NCI-H2029 treated with DMSO at 0.1 percent for 48 hours (cell line): ENCODE data around the gene FAM53A.

ENCODE experiments used
- DNase-seq: peaks from one replicate; lab custom pipeline; 2025; lab: John Stamatoyannopoulos, UW

Gene FAM53A, protein sequence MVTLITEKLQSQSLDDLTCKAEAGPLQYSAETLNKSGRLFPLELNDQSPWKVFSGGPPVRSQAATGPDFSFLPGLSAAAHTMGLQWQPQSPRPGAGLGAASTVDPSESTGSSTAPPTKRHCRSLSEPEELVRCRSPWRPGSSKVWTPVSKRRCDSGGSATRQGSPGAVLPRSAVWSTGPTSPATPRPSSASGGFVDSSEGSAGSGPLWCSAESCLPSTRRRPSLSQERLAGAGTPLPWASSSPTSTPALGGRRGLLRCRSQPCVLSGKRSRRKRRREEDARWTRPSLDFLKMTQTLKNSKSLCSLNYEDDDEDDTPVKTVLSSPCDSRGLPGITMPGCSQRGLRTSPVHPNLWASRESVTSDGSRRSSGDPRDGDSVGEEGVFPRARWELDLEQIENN

DNA sequence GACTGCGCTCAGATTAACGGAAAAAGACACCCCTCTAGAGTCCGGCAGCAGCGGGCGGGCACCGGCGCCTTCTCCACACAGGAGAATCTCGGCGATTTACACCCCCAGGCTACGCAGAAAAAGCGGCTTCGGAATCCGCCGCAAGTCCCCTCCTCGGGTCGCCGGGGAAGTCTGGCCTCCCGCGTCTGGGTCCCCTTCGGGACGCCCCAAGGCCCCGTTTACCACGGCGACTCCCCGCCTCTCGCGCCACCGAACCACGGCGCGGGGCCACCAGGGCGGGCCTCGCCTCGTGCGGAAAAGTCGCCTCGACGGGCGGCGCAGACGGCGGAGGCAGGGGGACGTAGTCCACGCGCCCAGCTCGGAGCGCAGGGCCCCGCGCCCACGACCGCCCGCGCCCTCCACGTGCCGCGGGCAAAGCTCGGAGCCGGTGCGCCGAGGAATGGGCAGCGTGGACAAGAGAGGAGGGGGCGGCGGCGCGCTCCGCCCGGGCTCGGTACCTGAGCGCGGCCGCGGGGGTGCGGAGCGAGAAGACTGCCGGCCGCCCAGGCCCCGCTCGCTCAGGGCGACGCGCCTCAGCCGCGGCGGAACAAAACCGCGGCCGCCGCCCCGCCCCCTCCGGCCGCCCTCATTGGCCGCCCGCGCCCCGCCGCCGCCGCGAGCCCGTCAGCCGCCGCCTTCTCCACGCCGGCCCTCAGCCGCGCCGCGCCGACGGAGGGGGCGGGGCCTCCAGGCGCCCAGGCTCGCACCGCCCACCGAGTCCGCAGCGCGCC, at the start of gene FAM53A:
Gene FAM53A, minus strand, starts transcription at position 578 of the 770 bp plus-strand sequence. CDS start 15,572 bp downstream, outside the sequence.
- peak; percentile 51 for DNase-seq

DNA sequence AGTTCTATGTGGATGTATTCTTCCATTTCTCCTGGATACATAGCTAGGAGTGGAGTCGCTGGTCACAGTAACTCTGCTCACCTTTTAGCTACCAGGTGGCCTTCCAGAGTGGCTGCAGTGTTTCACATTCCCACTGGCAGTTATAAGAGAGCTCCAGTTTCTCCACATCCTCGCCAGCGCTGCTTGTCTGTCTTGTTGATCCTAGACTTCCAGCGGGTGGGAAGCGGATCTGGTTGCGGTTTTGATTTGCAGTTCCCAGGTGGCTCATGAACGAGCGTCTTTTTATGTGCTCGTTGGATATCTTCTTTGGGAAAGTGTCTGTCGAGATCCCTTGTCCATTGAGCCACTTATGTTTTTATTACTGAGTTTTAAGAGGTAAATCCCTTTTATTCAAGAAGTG, 48.8 kb upstream of the FAM53A start:
- no peak for DNase-seq

DNA sequence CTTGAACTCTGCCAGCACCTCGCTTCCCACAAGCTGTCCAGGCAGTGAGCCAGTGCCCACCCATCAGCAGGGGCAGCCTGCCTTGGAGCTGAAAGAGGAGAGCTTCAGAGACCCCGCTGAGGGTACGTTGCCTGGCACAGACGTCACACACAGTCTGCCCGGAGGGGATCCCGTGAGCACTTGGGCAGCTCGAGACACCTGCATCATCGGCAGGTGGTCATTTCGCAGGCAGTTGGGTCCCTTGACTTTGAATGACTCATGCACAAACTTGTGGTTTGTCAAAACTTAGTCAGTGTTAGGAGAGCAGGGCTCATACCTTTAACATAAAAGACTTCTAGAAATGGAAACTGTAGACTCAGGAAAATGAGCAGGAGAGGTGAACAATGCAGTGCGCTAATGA, 47.1 kb upstream of the FAM53A start:
- DNase-seq: no peak

DNA sequence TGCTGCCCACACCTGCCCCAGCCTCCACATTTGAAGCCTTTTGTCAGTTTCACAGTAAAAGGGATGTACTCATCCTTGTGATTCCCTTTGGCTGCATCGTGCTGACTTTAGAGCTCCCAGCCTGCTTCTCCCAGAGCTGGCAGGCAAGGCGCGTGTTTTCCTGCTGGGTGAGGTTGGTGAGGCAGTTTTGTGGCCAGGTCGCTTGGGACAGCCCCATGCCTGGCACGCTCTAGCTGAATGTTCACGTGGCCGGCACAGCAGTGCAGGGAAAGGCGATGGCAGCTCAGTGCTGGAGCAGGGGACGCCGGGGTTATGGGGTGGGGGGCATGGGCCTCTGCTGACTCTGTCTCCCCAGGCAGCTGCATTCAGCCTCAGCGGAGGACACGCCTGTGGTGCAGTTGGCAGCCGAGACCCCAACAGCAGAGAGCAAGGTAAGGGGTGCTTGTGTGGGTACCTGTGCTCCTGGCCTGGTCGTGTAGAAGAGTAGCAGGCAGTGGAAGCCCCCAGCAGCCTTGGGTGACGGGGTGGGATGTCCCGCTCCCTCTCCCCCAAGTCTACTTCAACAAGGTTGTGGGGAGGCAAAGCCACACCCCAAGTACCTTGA, 46.5 kb upstream of the FAM53A start:
- no peak for DNase-seq

DNA sequence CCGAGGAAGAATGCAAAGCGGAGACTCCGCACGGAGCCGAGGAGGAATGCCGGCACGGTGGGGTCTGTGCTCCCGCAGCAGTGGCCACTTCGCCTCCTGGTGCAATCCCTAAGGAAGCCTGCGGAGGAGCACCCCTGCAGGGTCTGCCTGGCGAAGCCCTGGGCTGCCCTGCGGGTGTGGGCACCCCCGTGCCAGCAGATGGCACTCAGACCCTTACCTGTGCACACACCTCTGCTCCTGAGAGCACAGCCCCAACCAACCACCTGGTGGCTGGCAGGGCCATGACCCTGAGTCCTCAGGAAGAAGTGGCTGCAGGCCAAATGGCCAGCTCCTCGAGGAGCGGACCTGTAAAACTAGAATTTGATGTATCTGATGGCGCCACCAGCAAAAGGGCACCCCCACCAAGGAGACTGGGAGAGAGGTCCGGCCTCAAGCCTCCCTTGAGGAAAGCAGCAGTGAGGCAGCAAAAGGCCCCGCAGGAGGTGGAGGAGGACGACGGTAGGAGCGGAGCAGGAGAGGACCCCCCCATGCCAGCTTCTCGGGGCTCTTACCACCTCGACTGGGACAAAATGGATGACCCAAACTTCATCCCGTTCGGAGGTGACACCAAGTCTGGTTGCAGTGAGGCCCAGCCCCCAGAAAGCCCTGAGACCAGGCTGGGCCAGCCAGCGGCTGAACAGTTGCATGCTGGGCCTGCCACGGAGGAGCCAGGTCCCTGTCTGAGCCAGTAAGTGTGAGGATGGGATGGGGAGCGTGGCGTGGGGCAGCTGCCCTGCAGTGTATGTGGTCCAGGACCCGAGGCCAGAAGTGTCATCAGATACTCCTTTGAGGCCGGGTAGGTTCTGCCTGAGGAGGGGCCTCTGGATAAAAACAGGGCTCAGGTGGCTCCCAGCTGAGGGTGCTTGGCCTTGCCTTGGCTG, 44.2 kb upstream of the FAM53A start:
- DNase-seq: no peak

DNA sequence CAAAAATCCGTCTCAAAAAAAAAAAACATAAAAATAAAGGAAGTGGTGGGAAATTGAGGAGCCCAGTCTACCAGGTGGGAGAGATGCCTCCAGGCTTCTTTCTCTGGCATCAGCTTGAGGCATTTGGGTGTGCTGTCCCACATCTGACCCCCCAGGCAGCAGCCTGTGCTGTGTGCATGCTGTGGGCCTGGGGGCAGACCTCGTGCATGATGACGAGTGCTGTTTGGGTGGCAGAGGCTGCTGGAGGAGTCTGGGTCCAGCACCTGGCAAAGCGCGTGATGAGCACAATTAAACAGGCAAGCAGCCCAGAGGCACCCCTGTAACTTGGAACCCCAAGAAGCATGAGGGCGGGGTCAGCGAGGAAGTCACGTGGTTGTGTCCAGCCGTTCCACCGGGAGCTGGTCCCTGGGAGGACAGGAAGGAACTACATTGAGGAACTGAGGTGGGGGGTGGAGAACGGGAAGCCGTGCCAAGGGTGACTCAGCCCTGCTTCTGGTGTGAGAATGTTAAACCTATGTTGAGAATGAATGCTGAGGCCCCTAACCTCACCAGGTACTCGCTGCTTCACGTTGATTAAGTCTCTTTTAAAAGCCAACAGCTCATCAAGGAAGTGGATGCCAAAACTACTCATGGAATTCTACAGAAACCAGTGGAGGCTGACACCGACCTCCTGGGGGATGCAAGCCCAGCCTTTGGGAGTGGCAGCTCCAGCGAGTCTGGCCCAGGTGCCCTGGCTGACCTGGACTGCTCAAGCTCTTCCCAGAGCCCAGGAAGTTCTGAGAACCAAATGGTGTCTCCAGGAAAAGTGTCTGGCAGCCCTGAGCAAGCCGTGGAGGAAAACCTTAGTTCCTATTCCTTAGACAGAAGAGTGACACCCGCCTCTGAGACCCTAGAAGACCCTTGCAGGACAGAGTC, 43.3 kb upstream of the FAM53A start:
- no peak for DNase-seq

DNA sequence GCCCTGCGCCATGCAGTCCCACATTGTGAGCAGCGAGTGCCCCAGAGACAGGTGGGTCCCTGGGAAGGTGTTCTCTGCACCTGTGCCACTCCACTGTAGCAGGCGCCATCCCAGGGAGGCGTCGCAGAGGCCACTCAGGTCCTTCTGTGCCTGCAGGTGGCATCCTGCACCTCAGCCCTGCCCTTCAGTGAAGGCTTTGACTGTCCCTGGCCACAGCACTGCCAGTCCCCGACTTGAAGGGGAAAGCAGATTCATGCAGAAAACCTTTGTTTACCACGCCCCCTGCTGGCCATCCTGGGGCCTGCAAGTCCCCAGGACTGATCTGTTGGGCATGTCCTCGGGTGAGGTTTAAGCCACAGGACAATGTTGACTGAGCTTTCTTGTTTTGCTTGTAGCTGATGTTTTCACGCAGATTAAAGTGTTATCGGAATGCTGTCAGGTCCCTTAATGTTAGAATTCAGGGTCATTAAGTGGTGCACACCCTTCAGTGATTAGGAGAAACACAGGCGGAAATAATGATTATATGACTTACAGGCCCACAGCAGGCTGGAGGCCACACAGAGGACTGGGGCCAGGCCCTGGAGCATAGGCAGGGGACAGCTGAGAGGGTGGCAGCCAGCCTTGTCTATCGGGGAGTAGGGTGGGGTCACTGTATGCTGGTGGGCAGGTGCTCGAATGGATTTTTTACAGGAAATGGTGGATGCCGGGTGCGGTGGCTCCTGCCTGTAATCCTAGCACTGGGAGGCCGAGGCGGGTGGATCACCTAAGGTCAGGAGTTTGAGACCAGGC, 42.2 kb upstream of the FAM53A start:
- DNase-seq: peak; percentile 56

DNA sequence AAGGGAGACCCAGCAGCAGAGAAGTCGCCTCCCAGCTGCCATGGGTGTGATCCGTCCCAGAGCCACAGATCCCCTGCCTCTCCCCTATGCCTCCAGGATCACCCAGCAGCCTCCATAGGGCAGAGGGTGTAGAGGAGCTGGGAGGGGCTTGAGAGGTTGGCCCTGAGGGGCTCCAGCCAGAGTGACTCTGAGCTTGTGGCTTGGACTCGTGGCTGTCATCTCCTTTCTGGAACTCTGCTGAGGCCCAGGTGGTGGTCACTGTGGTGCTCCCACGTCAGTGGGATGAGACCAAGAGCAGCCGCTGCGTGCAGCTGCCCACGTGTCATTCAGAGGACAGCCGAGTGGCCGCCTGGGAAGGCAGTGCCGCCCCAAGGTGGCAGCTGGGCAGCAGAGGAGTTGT, 41.4 kb upstream of the FAM53A start:
- no peak for DNase-seq

DNA sequence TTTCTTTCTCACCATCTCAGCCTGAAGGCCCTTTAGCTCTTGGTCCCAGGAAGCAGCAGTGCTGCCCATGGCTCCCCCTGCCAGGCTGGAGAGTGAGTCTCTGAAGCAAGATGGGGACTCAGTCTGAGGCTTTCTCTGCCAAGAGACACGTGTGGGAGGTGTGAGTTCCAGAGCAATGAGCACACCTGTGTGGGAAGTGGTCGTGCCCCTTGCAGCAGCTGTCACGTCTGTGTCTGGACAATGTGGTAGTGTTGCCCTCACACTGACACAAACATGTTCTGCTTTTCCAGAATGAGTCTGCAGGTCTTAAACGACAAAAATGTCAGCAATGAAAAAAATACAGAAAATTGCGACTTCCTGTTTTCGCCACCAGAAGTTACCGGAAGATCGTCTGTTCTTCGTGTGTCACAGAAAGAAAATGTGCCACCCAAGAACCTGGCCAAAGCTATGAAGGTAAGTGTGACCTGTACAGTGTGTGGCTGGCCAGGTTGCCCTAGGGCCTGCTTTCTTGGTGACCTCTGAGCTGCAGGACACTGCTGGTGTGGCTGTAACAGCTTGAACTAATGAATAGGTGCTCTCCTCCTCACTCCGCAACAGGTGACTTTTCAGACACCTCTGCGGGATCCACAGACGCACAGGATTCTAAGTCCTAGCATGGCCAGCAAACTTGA, 39.2 kb upstream of the FAM53A start:
- DNase-seq: no peak

DNA sequence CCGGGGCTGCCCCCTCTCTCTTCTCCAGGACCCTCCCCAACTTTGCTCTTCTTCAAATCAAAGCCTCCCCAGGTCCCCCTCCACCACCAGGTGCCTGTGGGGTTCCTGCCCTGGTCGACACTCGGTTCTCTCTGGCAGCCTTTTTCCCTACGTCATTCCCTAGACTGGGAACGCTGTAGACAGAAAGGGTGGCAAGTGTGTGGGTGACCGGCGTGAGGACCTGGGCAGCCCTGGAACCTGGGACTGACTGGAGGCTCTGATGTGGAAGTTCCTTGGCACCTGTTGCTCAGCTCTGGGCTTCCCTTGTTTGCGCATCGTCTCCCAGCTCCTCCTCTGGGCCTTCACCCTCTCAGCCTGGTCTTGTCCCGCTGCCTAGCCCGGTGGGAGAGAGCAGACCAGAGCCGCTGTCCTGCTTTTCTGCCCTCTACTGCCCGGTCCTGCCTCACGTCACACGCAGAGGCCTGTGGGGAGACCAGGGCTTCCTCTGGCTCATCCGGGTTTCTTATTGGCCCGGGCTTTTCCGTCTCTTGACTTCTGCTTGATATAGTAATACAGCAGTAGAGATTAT, 38.5 kb upstream of the FAM53A start:
- no peak for DNase-seq

DNA sequence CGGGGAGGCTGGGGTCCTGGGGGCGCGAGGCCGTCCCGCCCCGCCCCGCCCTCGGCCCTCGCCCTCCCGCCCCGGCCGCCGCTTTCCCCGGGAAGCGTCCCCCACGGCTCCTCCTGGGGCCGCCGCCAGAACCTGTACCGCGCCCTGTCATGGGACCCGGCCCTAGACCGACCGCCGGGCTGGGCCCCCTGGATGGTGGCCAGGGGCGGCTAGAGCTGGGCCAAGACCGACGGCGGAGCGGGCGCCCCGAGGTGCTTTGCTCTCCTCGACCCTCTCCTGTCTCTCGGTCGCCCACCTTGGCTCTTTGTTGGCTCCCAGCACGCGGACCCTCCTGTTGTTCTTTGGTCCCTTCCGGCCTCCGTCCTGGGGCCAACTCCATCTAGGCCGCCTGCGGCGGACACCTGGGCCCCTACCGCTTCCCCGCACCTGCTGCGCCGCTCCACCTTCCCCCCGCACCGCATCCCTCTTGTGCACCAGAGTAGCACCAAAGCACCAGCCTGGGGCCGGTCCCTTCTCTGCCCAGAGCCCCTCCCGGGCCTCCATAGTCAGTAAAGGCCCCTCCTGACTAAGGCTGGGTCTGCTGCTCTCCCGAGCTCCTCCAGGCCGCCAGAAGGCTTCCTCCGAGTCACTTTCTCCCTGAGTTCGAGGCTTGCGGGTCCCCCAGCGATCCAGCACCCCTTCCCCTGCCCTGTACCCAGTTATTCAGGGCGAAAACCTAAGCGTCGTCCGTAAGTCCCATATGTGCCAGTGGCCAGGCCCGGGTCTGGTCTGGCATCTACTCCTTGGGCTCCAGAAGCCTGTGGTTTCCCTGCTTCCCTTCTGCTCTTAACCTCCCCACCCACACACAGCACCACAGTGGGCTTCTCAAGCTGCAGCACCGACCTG, 37.8 kb upstream of the FAM53A start:
- no peak for DNase-seq

DNA sequence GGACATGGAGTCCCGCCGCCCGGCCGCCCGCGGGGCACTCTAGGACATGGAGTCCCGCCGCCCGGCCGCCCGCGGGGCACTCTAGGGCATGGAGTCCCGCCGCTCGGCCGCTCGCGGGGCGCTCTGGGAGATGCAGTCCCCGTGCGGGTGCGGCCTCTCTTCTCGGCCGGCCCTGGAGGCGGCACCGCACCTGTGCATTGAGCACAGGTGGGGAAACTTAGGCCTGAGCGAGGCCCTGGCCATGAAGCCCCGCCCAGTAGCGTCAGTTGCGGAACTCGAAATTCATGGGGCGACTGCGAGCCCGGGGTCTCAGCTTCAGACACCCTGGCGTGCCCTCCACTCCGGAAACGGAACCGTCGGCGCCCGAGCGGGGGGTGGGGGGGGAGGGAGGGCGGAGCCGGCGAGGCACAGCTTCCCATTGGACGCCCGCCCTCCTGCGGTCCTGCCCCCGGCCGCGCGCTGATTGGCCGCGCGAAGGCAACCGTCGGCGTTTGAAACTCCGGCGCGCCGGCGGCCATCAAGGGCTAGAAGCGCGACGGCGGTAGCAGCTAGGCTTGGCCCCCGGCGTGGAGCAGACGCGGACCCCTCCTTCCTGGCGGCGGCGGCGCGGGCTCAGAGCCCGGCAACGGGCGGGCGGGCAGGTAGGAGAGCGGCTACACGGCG, 37.0 kb upstream of the FAM53A start, which contains the start of the genes TACC3 and TMEM129:
Gene TACC3, plus strand, starts transcription at position 519 of the 663 bp plus-strand sequence. CDS start 1,901 bp downstream, outside the sequence.
Gene TMEM129, minus strand, starts transcription at position 321 of the 663 bp plus-strand sequence. CDS start 486 bp downstream, outside the sequence.
- peak; percentile 59 for DNase-seq

DNA sequence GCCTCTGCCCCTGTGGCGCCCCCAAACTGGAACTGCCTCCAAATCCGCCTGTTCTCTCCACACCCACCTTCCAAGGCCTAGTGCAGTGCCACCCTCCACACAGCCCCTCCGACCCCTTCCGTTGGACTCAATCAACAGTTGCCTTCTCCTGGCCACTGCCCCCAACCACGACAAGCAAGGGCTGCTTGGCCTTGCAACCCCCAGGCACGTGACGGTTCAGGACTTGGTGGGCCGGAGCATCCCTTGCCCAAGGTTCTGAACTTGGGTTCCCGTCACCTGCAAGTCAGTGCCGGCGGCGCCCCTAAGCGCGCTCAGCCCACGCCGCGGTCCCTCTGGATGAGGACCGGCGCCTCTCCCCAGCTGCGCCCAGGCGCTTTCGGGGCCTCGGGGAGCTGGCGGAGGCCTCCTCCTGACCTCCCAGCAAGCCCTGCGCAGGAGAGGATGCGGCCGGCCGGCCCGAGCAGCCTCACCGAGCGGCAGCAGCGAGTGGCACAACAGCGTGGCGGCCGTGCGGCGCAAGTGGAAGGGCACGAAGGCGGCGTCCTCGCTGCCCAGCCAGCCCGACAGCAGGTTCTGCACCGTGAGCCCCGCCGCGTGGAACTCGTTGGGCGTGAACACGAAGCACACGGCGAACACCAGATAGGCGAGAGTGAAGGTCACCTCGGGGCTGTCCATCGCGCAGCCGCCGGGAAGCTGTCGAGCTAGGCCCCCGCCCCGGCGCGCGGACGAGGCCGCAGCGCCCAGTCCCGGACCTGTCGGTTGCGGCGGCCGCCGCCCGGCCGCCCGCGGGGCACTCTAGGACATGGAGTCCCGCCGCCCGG, 36.3 kb upstream of the FAM53A start:
- DNase-seq: no peak

DNA sequence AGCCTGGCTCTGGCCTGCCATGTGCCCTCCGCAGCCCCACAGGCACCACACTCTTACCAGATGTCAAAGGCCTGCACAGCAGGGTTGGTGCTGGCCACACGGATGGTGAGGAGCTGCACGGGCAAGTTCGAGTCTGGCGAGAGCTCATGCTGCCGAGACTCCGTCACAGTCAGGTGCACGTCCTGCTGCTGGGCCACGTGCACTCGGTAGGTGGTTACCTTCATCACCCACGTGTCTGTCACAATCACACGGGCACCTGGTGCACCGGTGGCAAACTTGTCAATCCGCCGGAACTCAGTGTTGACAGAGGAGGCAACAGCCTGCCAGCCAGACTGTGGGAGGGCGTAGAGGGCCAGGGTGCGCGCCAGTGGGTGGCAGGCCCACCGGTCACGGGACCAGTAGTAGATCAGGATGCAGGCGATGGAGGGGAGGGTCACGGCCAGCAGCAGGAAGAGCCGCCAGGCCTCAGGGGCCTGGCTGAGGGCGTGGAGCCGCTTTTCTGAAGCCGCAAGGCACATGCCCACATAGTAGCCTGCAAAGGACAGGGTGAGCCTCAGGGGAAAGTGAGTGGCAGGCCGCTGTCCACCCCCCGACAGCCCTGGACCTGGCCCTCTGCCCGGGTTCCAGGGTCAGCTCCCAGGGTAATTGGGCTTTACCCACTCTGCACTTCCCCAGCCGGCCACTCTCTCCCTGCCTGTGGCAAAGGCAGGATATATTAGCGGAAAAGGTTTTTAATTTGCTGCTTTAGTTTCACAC, 34.2 kb upstream of the FAM53A start:
- DNase-seq: no peak
